ENCODE measurements around the gene AKNA.

The AKNA gene

GRCh38 chr9:114384341-114384740 lies 3.4 kb downstream of the AKNA start:
- Histone ChIP-seq H3K27me3 (ENCODE audit: control insufficient read depth, insufficient read depth, low read length) (no peaks in the 10 kb centered on the region), H3K36me3 (ENCODE audit: control insufficient read depth, low read depth, low read length) (no peaks in the 10 kb centered on the region), H3K9me3 (ENCODE audit: control insufficient read depth, low read depth, low read length) (no peaks in the 10 kb centered on the region), H3K27ac (ENCODE audit: low read length) (no peak overlapping the region), H3K4me1 (ENCODE audit: control insufficient read depth, low read depth, low read length) (peaks cover 48% of the 10 kb centered on the region), H3K4me3 (ENCODE audit: low read length) (no peak overlapping the region), H3K9ac (ENCODE audit: low read length) (no peak overlapping the region)

GRCh38 chr9:114383521-114384231 lies 4.1 kb downstream of the AKNA start:
- Histone ChIP-seq H3K36me3 (ENCODE audit: control insufficient read depth, low read depth, low read length) (no peaks in the 10 kb centered on the region), H3K4me3 (ENCODE audit: low read length) (no peak overlapping the region), H3K4me1 (ENCODE audit: control insufficient read depth, low read depth, low read length) (peaks cover 48% of the 10 kb centered on the region), H3K27ac (ENCODE audit: low read length) (no peak overlapping the region), H3K9me3 (ENCODE audit: control insufficient read depth, low read depth, low read length) (no peaks in the 10 kb centered on the region), H3K27me3 (ENCODE audit: control insufficient read depth, insufficient read depth, low read length) (no peaks in the 10 kb centered on the region), H3K9ac (ENCODE audit: low read length) (peak overlapping the region; percentile 9)

- no peaks in the 10 kb centered on the region for H3K9me3 ChIP-seq (ENCODE audit: control insufficient read depth, low read depth, low read length)
- peaks cover 48% of the 10 kb centered on the region for H3K4me1 ChIP-seq (ENCODE audit: control insufficient read depth, low read depth, low read length)
- H3K27ac ChIP-seq (ENCODE audit: low read length), result no peak overlapping the region
- no peaks in the 10 kb centered on the region for H3K27me3 ChIP-seq (ENCODE audit: control insufficient read depth, insufficient read depth, low read length)
- no peak overlapping the region for H3K4me3 ChIP-seq (ENCODE audit: low read length)
- H3K9ac ChIP-seq (ENCODE audit: low read length), result peak overlapping the region; percentile 9
- H3K36me3 ChIP-seq (ENCODE audit: control insufficient read depth, low read depth, low read length), result no peaks in the 10 kb centered on the region
Observed at GRCh38 chr9:114382699-114383520, 4.9 kb downstream of the AKNA start.

- H3K9ac ChIP-seq (ENCODE audit: low read length), result no peak overlapping the region
- H3K4me1 ChIP-seq (ENCODE audit: control insufficient read depth, low read depth, low read length), result peaks cover 24% of the 10 kb centered on the region
Observed at GRCh38 chr9:114378883-114379282, 8.9 kb downstream of the AKNA start.

GRCh38 chr9:114378016-114378415 lies 9.8 kb downstream of the AKNA start:
- peaks cover 15% of the 10 kb centered on the region for H3K4me1 ChIP-seq (ENCODE audit: control insufficient read depth, low read depth, low read length)
- H3K9me3 ChIP-seq (ENCODE audit: control insufficient read depth, low read depth, low read length), result no peaks in the 10 kb centered on the region
- no peaks in the 10 kb centered on the region for H3K36me3 ChIP-seq (ENCODE audit: control insufficient read depth, low read depth, low read length)
- H3K27ac ChIP-seq (ENCODE audit: low read length), result no peak overlapping the region
- no peak overlapping the region for H3K4me3 ChIP-seq (ENCODE audit: low read length)
- no peaks in the 10 kb centered on the region for H3K27me3 ChIP-seq (ENCODE audit: control insufficient read depth, insufficient read depth, low read length)
- H3K9ac ChIP-seq (ENCODE audit: low read length), result no peak overlapping the region

More at GRCh38 chr9:114378883-114379282, 8.9 kb downstream of the AKNA start:
- H3K27me3 ChIP-seq (ENCODE audit: control insufficient read depth, insufficient read depth, low read length), result no peaks in the 10 kb centered on the region
- no peak overlapping the region for H3K4me3 ChIP-seq (ENCODE audit: low read length)
- no peak overlapping the region for H3K27ac ChIP-seq (ENCODE audit: low read length)
- no peaks in the 10 kb centered on the region for H3K36me3 ChIP-seq (ENCODE audit: control insufficient read depth, low read depth, low read length)
- H3K9me3 ChIP-seq (ENCODE audit: control insufficient read depth, low read depth, low read length), result no peaks in the 10 kb centered on the region

GRCh38 chr9:114376586-114377445 lies 11.0 kb downstream of the AKNA start:
- H3K9me3 ChIP-seq (ENCODE audit: control insufficient read depth, low read depth, low read length), result no peaks in the 10 kb centered on the region
- no peaks in the 10 kb centered on the region for H3K36me3 ChIP-seq (ENCODE audit: control insufficient read depth, low read depth, low read length)
- no peaks in the 10 kb centered on the region for H3K27me3 ChIP-seq (ENCODE audit: control insufficient read depth, insufficient read depth, low read length)
- H3K4me1 ChIP-seq (ENCODE audit: control insufficient read depth, low read depth, low read length), result peaks cover 11% of the 10 kb centered on the region
- no peak overlapping the region for H3K9ac ChIP-seq (ENCODE audit: low read length)
- H3K4me3 ChIP-seq (ENCODE audit: low read length), result no peak overlapping the region
- H3K27ac ChIP-seq (ENCODE audit: low read length), result no peak overlapping the region

GRCh38 chr9:114375386-114376175 lies 12.2 kb downstream of the AKNA start:
- Histone ChIP-seq H3K4me1 (ENCODE audit: control insufficient read depth, low read depth, low read length) (peaks cover 23% of the 10 kb centered on the region), H3K4me3 (ENCODE audit: low read length) (no peak overlapping the region), H3K9me3 (ENCODE audit: control insufficient read depth, low read depth, low read length) (no peaks in the 10 kb centered on the region), H3K9ac (ENCODE audit: low read length) (no peak overlapping the region), H3K36me3 (ENCODE audit: control insufficient read depth, low read depth, low read length) (no peaks in the 10 kb centered on the region), H3K27me3 (ENCODE audit: control insufficient read depth, insufficient read depth, low read length) (no peaks in the 10 kb centered on the region), H3K27ac (ENCODE audit: low read length) (no peak overlapping the region)

GRCh38 chr9:114374936-114375335 lies 12.8 kb downstream of the AKNA start:
- H3K27ac ChIP-seq (ENCODE audit: low read length), result no peak overlapping the region

GRCh38 chr9:114373960-114374730 lies 13.6 kb downstream of the AKNA start:
- H3K27ac ChIP-seq (ENCODE audit: low read length), result no peak overlapping the region
- no peaks in the 10 kb centered on the region for H3K36me3 ChIP-seq (ENCODE audit: control insufficient read depth, low read depth, low read length)
- peaks cover 37% of the 10 kb centered on the region for H3K4me1 ChIP-seq (ENCODE audit: control insufficient read depth, low read depth, low read length)
- H3K9ac ChIP-seq (ENCODE audit: low read length), result no peak overlapping the region
- no peaks in the 10 kb centered on the region for H3K27me3 ChIP-seq (ENCODE audit: control insufficient read depth, insufficient read depth, low read length)
- no peaks in the 10 kb centered on the region for H3K9me3 ChIP-seq (ENCODE audit: control insufficient read depth, low read depth, low read length)
- H3K4me3 ChIP-seq (ENCODE audit: low read length), result no peak overlapping the region

More at GRCh38 chr9:114374936-114375335, 12.8 kb downstream of the AKNA start:
- Histone ChIP-seq H3K36me3 (ENCODE audit: control insufficient read depth, low read depth, low read length) (no peaks in the 10 kb centered on the region), H3K27me3 (ENCODE audit: control insufficient read depth, insufficient read depth, low read length) (no peaks in the 10 kb centered on the region), H3K4me3 (ENCODE audit: low read length) (no peak overlapping the region), H3K9ac (ENCODE audit: low read length) (no peak overlapping the region), H3K4me1 (ENCODE audit: control insufficient read depth, low read depth, low read length) (peaks cover 29% of the 10 kb centered on the region), H3K9me3 (ENCODE audit: control insufficient read depth, low read depth, low read length) (no peaks in the 10 kb centered on the region)

- Histone ChIP-seq H3K27me3 (ENCODE audit: control insufficient read depth, insufficient read depth, low read length) (no peaks in the 10 kb centered on the region), H3K9me3 (ENCODE audit: control insufficient read depth, low read depth, low read length) (no peaks in the 10 kb centered on the region), H3K4me1 (ENCODE audit: control insufficient read depth, low read depth, low read length) (peaks cover 39% of the 10 kb centered on the region), H3K4me3 (ENCODE audit: low read length) (no peak overlapping the region), H3K9ac (ENCODE audit: low read length) (no peak overlapping the region), H3K27ac (ENCODE audit: low read length) (no peak overlapping the region), H3K36me3 (ENCODE audit: control insufficient read depth, low read depth, low read length) (peaks cover 2% of the 10 kb centered on the region)
Observed at GRCh38 chr9:114372921-114373448, 14.8 kb downstream of the AKNA start.

Measured in iPS-18a (cell line).